Right ventricle myocardium superior (tissue), 1 donor: ENCODE measurements around the gene TIAM2. TPM values are rescaled to one million over a fixed set of nuclear protein-coding genes. Genes with fewer than 3 reads are reported as not detected.

Experiments used
- ATAC-seq: fragments of 200-7000 bp; cut with Tn5 transposase; one replicate; pipeline ENCODE4 v1.9.1; 2020; ENCODE audit warnings: mild to moderate bottlenecking; ENCODE audit not compliant: poor library complexity
- DNase-seq: peaks from one replicate; pipeline ENCODE4 v3.0.0-alpha.2; 2020
- intact Hi-C: fragments of 100-400 bp; cut with DNase I; formaldehyde crosslinking; loops from one replicate; pipeline ENCODE4 v1.11.2; 2022
- total RNA-seq: library from RNA; stranded (reverse); fragmentation: NEBNext Ultra II Directional; extraction: Animal tissue kit (Norgen Biotek cat#: 25700); gene quantifications from one replicate; pipeline ENCODE4 v1.2.1, GENCODE V29; 2021
- donor health status: DM: no; HTN: yes; CAD: no; lungs with severe emphysema.

The TIAM2 gene
- total RNA-seq, 1 donor from 2014 or later, result 8.4 TPM

DNA sequence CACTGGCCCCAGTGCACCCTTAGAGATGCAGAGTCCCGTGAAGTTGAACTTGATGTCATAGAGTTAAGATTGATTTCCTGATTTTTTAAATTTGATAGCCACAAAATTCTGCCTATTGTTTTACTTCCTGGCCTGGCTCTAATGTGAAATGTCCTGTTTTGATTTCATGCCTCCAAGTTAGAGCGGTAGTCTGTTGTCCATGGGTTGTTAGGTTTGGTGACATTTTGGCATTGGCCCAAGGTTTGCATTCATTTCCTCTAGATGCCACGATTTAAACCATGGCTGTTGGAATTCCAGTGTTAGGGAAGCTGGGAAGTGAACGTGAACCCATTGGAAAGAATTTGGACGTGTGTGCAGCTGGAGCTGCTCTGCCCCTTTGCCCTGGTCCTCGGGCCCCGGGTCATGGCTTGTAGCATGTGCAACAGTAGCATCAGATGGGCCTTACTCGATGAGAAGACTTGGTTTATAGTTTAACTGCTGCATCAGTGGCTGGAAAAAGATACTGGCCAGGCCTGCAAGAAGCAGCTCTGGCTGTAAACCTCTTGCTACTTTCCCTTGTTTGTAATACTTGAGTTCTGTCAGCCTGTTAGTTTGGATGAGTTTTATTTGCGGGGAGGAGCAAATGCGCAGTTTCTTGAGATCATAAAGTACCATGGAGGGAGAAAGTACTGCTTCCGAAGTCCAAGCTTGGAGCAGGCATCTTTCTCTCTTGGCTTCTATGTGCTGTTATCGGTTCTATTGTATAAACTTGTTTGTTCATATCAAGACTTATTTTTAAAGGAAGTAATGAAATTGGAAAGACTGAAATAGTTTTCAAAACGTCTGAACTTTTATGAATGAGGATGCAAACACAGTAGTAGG lies 147.3 kb downstream of the TIAM2 start:
- DNase-seq (no peak), ATAC-seq (no peak)
- intact Hi-C loops, result no loop called here

DNA sequence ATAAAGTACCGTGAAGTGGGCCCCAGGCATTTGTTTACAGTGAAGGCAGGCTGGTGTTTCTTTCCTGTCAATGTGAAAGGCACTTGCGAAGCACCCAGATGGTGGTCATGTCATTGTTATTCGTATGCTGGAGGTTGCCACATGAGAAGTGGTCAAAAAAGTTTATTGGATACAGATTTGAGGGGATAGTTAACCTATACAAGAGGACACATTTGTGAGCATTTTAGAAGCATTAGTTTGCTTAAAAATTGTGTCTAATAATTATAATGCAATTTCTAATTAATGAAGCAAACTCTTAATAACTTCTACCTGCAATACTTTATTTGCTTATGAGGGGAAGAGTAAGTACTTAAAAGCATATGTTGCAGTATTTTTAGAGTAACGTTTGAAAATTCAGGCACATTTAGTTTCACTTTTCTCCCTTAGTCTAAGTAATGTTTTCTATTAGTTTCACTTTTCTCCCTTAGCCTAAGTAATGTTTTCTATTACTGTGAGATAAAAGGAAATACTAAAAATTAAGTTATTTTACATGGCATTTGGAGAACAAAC lies 148.0 kb downstream of the TIAM2 start:
- intact Hi-C loops, result no loop called here
- DNase-seq, result no peak
- ATAC-seq, result no peak

DNA sequence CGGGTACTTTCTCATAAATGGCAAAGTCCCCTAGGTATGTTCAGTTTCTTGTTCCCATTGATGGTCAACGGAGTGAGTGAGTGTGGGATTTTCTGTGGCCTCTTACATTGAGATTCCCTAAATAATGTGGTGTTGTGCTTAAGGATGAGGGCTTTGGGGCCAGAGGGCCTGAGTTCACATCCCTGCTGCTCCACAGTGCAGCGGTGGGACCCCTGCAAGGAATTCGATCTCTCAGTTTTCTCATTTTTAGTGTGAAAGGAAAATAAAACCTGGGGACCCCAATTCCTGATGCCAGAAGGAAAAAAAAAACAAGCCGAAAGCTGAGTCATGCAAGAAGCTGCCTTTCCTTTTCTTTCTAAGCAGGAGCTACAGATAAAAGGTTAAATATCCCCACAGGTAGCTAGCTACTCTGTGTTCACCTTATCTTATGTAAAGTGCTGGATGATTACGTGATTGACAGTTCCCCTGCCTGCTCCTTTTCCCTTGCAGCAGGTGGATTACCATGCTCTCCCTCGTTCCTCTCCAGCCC lies 148.5 kb downstream of the TIAM2 start:
- DNase-seq, result no peak
- intact Hi-C loops, result no loop called here
- no peak for ATAC-seq

DNA sequence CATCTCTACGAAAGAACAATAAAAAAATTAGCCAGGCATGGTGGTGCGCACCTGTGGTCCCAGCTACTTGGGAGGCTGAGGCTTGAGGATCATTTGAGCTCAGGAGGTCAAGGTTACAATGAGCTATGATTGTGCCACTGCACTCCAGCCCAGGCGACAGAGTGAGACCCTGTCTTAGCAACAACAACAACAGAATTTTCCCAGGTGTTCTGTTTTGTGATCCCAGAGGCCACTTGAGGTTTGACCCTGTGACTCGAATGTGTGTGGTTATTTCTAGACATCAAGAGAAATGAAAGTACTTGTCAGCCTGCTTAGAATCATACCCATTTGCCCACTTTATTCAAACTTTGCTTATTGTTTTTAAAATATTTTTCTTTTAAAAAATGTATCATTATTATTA lies 151.1 kb downstream of the TIAM2 start:
- intact Hi-C loops, result no loop called here
- ATAC-seq (no peak), DNase-seq (no peak)

DNA sequence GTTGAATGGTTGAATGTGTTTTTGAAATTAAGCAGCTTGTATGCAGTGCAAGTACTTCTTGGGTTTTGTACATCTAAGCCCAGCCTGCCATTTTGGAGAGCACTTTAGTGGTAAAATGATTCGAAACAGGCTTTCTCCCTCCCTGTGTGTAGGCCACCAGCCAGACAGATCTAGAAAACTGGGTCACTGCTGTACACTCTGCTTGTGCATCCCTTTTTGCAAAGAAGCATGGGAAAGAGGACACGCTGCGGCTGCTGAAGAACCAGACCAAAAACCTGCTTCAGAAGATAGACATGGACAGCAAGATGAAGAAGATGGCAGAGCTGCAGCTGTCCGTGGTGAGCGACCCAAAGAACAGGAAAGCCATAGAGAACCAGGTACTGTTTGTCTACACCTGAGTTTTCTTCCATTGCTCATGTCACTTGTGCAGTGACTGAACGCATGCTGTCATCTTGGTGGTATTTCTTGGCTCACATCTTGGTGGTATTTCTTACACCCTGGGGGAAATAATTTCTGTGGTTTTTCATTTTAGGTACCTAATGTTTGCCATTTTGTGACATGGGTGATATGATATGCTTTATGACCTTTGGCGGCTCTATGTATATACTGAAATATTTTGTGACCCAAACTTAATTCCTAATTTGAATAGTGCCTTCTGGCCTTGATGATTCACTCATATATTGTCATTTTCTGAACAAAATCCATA lies 153.0 kb downstream of the TIAM2 start:
- ATAC-seq (no peak), DNase-seq (no peak)
- intact Hi-C loops, result no loop called here

DNA sequence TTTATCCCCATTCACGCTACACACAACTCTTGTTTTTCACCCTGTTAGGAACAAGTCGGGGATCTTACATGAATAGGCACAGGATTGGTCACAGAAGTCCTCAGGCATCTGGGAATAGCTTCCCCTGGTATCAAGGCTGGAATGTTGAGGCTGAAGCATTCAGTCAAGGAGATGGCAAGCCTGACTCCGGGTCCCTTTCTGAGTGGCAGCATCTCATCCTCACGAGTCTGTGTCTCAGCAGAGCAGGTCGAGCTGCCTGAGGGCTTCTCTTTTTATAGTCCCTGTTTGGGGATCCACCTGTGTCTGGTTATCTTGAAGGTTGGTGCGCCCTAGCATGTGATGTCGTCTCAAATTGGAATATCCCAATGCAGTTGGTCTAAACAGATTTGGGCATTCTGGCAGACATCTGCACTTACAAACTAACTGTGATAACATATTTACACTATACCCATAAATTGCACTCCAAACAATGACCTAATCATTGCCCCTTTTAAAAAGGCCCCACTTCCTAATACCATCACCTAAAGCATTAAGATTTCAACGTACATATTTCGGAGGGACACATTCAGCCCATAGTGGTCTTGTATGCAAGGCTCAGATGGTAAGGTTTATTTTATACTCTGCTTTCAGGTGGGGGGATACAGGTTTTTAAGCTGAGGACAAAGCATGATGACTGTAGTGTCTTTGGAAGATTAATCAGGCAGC lies 156.0 kb downstream of the TIAM2 start:
- ATAC-seq (no peak), DNase-seq (no peak)
- intact Hi-C loops, result no loop called here

DNA sequence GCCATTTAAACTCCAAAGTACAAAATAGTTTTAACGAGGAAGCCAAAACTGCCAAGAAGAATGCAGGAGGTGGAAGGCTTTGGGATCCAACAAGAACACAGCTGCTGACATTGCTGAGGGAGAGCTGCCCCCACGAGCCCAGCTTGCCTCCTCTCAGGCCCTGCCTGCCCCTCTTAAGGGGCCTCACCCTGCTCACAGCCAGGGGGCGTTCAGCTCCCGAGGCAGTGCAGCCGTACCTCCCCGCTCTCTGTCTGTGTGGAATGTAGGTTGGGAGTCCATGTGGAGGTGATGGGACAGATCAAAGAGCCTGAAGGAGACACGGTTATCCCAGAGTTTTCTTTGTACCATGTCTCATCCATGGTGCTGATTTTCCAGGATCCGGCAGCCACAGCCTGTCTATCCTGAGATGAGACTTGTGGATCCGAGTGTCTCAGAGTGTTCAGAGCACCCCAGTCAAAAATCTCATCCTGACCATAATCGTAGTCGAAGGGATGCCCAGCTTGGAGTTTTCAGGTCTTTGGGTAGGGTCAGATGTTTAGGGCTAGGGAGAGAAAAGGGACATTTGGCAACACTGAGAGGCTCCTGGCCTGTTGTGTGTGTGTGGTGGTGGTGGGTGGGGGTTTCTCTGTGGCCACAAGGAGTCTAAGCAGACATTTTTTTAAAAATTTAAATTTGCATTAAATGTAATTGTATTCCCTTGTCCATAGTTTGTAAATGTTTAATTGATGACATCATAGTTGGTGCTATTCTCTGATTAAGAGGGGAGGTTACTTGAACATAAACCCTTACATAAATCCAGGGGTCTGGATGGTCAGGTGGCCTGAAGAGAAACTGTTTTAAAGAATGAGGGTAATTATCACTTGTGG lies 157.3 kb downstream of the TIAM2 start:
- no peak for DNase-seq
- intact Hi-C loops, result no loop called here
- ATAC-seq, result no peak

DNA sequence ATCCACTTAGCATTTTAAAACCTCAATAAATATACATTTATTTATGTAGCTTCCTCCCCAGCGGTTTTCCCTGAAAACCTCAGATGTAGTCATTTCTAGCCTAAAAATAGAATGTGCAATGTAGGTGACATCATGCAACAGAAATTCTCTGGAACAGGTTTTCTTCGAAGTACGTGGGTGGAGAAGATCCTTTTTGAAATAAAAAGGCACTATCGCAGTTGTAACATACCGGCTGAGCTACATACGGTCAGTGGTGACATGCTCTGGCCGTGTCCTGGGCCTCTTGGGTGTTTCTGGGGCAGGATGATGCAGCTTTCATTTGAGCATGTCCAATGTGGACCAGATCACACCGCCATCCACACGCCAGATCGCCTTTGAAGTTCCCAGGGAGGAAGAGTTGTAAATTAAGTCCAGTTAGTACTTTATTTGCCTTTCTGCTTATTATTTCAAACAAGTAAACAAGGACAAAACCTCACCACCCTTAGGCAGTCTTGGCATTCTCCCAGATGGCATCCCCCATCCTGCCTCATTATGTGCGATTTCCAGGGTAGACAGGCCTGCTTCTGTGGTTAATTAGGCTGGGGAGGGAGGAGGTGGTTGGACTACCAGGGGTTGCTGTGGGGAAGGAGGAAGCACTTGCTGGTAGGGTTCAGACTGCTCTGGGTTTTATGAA lies 159.2 kb downstream of the TIAM2 start:
- DNase-seq, result no peak
- no peak for ATAC-seq
- intact Hi-C loops, result no loop called here

DNA sequence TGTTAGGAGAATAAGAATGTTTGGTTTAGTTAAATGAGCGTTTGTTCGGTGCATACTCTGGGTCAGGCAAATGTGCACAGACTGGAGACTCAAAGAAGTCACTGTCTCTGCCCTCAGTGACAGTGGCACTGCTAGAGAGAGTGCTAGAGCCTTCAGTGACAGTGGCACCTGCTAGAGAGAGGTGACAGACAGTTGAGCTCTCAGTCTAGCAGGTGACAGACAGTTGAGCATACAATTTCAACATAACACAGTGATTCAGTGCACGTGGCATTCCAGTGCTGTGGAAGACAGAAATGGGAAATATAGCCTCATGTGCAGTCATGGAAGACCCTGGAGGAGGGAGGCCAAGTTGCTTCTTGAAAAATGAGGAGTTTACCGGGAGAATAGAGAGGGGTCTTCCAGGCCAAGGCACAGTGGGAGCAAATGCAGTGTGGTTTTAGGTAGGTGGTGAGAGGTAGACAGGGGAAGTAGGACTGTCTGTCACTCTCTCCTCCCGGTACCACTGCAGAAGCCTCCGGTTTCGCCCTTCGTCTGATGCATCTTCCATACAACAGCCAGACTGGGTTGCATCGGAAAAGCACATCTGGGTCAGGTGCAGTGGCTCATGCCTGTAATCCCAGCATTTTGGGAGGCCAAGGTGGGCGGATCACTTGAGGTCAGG lies 160.8 kb downstream of the TIAM2 start:
- ATAC-seq (no peak), DNase-seq (no peak)
- intact Hi-C loops, result no loop called here

DNA sequence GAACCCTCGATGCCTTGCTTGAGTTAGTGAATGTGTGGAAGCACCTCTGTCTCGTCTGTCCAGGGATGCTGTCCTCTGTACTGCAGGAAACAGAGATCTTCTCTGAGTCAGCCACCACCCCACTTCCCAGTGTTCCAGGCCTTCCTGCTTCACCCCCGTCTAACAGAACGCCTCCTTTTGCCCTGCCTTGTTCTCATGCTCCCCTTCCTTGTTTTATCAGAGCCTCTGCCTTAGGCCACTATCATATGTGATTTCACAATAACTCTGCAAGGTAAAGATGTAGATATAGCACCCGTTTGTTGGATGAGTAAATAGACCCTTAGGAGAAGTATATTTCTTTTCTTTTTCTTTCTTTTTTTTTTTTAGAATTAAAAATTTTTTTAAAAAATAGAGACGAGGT lies 162.0 kb downstream of the TIAM2 start:
- ATAC-seq, result no peak
- no peak for DNase-seq
- intact Hi-C loops, result no loop called here

DNA sequence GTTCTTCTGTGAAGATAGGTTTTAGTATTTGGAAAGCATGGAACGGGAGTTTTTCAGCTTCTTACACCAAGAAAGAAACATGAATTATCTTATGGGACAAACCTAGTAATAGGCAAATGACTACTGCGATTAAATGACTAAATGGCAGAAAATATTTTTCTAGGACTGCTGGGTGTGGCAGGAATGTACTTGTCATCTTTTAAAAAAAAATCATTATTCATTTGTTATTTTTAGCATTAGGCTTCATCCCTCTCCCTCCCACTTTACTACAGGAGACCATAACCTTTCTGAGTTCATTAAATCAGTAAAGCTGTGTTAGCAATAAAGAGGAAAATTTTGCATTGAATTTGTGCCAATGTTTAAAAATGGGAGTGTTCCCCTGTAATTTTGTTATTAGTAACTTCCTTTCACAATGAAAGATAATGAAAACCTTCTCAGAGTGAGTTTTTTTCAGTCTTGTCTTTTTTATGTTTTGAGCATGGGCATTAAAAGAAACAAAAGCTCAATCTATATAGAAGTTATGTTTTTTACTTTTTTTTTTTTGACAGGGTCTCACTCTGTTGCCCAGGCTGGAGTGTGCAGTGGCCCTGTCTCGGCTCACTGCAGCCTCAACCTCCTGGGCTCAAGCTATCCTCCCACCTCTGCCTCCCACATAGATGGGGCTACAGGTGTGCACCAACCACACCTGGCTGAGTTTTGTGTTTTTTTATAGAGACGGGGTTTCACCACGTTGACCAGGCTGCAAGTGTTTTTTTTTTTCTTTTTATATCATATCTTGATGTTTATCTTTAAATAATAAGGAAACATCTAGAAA lies 163.1 kb downstream of the TIAM2 start:
- ATAC-seq (no peak), DNase-seq (no peak)
- intact Hi-C loops, result no loop called here

DNA sequence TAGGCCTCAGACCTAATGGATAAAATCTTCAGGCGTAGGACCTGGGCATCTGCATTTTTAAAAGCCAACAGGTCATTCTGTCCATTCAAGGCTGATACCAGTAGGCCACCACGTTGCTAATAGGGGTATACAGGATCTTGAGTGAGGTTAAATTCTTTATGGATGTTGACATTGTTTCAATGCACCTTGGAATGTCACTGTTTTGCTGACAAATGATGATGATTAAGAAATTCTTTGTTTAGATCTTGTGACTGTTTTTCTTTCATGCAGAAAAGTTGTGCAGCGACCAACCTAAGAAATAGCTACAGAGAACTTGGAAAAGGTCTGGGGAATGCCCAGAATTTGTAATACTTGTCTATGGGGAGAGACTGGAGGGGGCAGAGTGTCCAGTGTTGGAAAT lies 167.6 kb downstream of the TIAM2 start:
- no peak for ATAC-seq
- no peak for DNase-seq
- intact Hi-C loops, result no loop called here

DNA sequence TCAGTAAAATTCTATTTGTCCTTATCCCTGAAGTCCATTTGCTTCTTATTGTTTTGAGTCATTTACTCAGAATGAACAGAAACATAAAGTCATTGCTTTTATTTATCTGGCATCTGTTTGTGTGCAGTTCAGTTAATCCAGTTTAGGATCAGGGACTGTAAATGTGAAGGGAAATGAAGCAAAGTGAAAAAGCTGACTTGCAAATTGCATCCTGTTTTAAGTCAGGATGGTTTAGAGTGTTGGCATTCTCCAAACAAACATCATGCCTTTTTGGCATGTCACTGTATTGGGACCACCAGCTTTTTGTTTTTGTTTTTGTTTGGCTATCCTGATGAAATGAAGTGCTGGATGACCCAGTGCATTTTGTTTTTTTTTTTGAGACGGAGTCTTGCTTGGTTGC lies 168.5 kb downstream of the TIAM2 start:
- ATAC-seq (no peak), DNase-seq (no peak)
- intact Hi-C loops, result no loop called here

DNA sequence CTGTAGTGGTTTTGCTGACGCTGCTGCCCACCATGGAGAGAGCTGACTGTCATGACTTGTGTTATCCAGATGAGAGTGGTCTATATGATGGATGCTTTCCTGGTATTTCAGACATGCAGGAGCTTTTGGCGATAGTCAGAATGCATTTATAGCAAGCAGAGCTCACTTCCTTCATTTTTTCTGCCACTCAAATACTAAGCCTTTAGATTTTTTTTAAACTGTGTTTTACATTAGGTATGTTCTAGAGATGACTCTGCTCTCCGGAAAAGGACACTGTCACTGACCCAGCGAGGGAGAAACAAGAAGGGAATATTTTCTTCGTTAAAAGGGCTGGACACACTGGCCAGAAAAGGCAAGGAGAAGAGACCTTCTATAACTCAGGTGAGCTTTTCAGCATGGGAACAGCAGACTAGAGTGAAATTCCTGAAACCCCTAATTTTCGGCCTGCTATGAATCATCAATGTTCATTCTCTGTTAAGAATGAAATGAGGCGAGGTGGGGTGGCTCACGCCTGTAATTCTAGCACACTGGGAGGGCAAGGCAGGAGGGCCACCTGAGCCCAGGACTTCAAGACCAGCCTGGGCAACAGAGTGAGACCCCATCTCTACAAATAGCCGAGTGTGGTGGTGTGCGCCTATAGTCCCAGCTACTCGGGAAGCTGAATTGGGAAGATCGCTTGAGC lies 170.1 kb downstream of the TIAM2 start:
- intact Hi-C loops, result no loop called here
- DNase-seq (no peak), ATAC-seq (no peak)

DNA sequence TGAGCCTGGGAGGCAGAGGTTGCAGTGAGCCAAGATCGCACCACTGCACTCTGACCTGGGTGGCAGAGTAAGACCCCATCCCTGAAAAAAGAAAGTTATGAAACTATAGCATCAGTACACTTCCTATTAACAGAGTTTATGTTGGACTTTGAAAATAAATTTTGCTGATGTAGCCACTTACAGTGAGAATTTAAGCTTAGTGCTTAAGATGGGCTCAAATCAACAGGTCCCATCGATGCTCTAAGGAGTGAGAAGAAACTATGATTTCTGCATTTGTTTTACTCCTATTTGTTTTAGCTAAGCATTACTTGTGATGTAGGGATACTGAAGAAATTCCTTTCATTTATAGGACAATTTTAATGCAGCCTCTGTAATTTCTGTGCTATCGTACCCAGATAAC lies 175.4 kb downstream of the TIAM2 start:
- DNase-seq (no peak), ATAC-seq (no peak)
- intact Hi-C loops, result loop anchor here (5.0 kb wide), 1 partner anchor 243 kb away; no protein-coding TSS in a partner anchor
